ENCODE data around the gene ICE2. TPM values are rescaled to one million over a fixed set of nuclear protein-coding genes. Genes with fewer than 3 reads are reported as not detected.
"Not testable (repeated sequence)": the region's sequence is repeated elsewhere in the genome, so short reads cannot be mapped to it uniquely, and the experiment has no call there.

Gene ICE2
- total and polyA plus RNA-seq, 11 donors: 8.4 to 28.8 (median 21.6) TPM

DNA sequence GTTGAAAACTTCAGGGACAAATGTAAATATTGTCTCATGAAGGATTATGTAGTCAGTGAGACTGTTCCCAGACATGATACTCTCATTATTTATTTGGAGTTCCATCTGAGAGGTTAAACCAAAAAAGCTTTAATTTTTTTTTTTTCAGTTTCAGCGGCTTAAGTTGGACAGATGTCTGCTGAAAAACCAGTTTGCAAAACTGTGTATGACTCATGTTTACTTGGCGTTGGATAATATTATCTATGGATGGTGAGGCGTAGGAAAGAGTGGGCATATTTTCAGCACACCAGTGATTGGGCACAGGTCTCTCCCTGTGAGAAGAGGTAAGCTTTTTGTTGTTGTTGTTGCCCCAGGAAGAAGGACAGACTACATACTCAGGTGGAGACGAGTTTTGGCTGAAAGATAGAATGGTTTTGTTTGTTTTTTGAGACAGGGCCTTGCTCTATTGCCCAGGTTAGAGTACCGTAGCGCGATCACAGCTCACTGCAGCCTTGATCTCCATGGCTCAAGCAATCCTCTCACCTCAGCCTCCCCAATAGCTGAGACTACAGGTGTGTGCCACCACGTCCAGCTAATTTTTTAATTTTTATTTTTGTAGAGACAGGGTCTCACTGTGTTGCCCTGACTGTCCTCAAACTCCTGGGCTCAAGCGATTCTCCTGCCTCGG is 64.8 kb downstream of the ICE2 start:
- no peaks in the 10 kb centered on the region for H3K36me3 ChIP-seq
- H3K4me1 ChIP-seq: peaks cover 0 to 6% (median 0%) of the 10 kb centered on the region in 12 donors
- no peak overlapping the region for H3K4me3 ChIP-seq
- H3K9me3 ChIP-seq: no peaks in the 10 kb centered on the region
- peak overlapping the region in 1 of 12 donors; percentile 24 for H3K27ac ChIP-seq
- WGBS, 4 donors: 71 to 78% (median 73%) methylated on average over 10 of the region's 10 CpGs
- DNase-seq: no peak
- TF ChIP-seq POLR2A (IDR thresholded peaks at IDR 0.05): no peak
- intact Hi-C loops (cut with DNase I): no loop called here
- no peaks in the 10 kb centered on the region for H3K27me3 ChIP-seq
- peak in 2 of 4 donors; percentile 22 to 72 for ATAC-seq

DNA sequence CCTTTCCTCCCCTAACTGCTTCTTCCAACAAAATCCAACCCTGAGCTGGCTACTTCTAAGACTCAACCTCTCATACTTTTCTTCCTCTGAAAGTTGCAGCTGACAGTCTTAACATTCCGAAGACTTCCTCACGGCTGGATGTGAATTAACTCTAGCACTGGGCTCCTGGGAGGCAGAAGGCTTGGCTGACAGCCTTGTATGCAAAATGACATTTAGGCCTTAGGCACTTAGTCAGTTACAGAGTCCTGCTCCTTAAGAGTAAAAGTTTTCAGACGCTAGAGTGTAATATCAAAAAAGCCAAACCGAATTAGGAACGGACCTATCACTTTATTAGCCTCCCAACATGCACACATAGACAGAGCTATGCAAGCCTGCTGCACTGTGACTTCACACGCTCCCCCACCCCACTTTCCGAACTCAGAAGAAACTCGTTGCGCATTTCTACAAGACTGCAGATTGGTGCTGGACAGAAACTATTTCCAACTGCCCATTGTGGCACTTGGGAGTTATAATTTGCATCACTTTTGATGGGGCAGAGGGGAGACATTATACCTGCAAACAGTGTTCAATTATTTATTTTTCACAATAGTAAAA is 65.6 kb downstream of the ICE2 start:
- WGBS, 4 donors: 68 to 72% (median 71%) methylated on average over 8 to 9 of the region's 9 CpGs
- Histone ChIP-seq H3K27me3 (no peaks in the 10 kb centered on the region), H3K9me3 (no peaks in the 10 kb centered on the region), H3K4me3 (no peak overlapping the region), H3K36me3 (no peaks in the 10 kb centered on the region), H3K27ac (peak overlapping the region in 2 of 12 donors; percentile 15 to 24), H3K4me1 (peaks cover 0 to 11% (median 0%) of the 10 kb centered on the region in 12 donors)
- DNase-seq: peak in 1 of 5 donors; percentile 25
- ATAC-seq: peak in 2 of 4 donors; percentile 56 to 62
- intact Hi-C loops (cut with DNase I): no loop called here
- TF ChIP-seq, protein P1, sequence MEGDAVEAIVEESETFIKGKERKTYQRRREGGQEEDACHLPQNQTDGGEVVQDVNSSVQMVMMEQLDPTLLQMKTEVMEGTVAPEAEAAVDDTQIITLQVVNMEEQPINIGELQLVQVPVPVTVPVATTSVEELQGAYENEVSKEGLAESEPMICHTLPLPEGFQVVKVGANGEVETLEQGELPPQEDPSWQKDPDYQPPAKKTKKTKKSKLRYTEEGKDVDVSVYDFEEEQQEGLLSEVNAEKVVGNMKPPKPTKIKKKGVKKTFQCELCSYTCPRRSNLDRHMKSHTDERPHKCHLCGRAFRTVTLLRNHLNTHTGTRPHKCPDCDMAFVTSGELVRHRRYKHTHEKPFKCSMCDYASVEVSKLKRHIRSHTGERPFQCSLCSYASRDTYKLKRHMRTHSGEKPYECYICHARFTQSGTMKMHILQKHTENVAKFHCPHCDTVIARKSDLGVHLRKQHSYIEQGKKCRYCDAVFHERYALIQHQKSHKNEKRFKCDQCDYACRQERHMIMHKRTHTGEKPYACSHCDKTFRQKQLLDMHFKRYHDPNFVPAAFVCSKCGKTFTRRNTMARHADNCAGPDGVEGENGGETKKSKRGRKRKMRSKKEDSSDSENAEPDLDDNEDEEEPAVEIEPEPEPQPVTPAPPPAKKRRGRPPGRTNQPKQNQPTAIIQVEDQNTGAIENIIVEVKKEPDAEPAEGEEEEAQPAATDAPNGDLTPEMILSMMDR (IDR thresholded peaks at IDR 0.05): no peak
- TF ChIP-seq POLR2A (IDR thresholded peaks at IDR 0.05): no peak

DNA sequence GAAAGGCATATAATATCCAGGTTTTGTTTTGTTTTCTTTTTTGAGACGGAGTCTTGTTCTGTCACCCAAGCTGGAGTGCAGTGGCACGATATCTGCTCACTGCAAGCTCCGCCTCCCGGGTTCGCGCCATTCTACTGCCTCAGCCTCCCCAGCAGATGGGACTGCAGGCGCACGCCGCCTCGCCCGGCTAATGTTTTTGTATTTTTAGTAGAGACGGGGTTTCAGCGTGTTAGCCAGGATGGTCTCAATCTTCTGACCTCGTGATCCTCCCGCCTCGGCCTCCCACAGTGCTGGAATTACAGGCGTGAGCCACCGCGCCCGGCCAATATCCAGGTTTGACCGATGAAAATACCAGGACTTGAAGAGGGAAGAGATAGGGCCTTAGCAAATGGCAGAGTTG is 66.1 kb downstream of the ICE2 start:
- 95 to 96% (median 95%) methylated on average over 21 of the region's 21 CpGs for whole genome bisulfite sequencing, 4 donors
- H3K4me3 ChIP-seq; intact Hi-C loops (cut with DNase I); DNase-seq; H3K9me3 ChIP-seq; ATAC-seq; H3K27me3 ChIP-seq; H3K36me3 ChIP-seq: not testable (repeated sequence)
- H3K27ac ChIP-seq: peak overlapping the region in 1 of 12 donors; percentile 15
- H3K4me1 ChIP-seq: peaks cover 0 to 16% (median 0%) of the 10 kb centered on the region in 12 donors

DNA sequence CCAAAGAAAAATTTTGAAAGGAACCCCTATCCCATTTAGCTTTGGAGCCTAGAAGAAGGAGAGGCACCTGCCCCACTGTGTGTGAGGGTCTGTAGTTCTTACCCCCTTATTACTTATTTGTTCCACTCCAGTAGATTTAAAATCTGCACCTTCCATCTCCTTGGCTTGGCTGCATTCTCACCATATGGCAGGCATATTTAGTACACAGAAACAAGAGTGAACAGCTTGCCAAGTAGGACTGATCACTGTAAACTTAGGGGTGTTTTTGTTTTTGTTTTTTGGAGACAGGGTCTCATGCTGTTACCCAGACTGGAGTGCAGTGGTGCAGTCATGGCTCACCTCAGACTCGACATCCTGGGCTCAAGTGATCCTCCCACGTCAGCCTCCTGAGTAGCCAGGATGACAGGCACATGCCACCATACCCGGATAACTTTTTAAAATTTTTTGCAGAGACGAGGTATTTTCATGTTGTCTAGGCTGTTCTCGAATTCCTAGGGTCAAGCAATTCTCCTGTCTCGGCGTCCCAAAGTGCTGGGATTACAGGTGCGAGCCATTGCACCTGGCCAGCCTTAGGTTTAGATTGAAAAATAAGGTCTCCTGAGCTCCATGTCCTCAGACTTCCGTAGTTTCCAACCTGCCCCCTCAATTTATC is 67.0 kb downstream of the ICE2 start:
- Histone ChIP-seq H3K27ac (no peak overlapping the region), H3K36me3 (no peaks in the 10 kb centered on the region), H3K4me3 (no peak overlapping the region), H3K9me3 (no peaks in the 10 kb centered on the region), H3K4me1 (peaks cover 0 to 25% (median 0%) of the 10 kb centered on the region in 12 donors), H3K27me3 (no peaks in the 10 kb centered on the region)
- DNase-seq: no peak
- ATAC-seq: no peak
- intact Hi-C loops (cut with DNase I): no loop called here
- WGBS, 4 donors: 92 to 96% (median 92%) methylated on average over 9 of the region's 9 CpGs
- TF ChIP-seq, protein P1 (IDR thresholded peaks at IDR 0.05): no peak
- TF ChIP-seq POLR2A (IDR thresholded peaks at IDR 0.05): no peak

DNA sequence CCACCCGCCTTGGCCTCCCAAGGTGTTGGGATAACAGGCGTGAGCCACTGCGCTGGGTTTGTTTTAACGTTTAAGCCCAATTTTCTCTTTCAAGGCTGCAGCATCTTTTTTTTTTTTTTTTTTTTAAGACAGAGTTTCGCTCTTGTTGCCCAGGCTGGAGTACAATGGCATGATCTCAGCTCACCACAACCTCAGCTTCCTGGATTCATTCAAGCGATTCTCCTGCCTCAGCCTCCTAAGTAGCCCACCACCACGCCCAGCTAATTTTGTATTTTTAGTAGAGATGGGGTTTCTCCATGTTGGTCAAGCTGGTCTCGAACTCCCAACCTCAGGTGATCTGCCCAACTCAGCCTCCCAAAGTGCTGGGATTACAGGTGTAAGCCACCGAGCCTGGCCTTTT is 68.6 kb downstream of the ICE2 start:
- H3K9me3 ChIP-seq; H3K27ac ChIP-seq; H3K36me3 ChIP-seq; intact Hi-C loops (cut with DNase I); ATAC-seq; H3K4me3 ChIP-seq; H3K27me3 ChIP-seq; DNase-seq: not testable (repeated sequence)
- WGBS, 4 donors: 95 to 98% (median 97%) methylated on average over 9 of the region's 9 CpGs
- H3K4me1 ChIP-seq: peaks cover 0 to 31% (median 0%) of the 10 kb centered on the region in 12 donors
